ENCODE data around the gene CCDC127.

Gene CCDC127

DNA sequence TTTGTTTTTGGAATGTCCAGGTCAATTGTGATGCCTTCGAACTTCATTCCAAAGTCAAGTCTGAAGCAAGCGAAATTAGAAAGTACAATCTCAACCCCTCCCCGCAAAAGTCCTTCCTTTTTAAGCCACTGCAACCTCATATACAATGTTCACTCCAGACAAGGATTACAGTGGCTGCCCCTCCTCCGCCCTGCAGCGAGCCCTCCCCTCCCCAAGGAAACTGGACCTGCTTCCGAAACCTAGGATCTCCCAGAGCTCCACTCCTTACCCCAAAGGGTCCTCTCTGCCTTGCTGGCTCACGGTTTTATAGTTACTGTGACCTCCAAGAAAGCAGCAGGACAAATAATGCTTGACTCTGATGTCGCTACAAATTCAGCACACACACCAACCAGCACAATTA lies 16.3 kb downstream of the CCDC127 start:
- Histone ChIP-seq H3K27me3 (ENCODE audit: control insufficient read depth, low read length) (no peaks in the 10 kb centered on the region), H3F3A (ENCODE audit: control insufficient read depth, insufficient read depth) (peaks cover 15% of the 10 kb centered on the region), H3K9me3 (ENCODE audit: control insufficient read depth, insufficient read depth, low read length) (no peaks in the 10 kb centered on the region), H3K9me2 (replicated peaks; ENCODE audit: control insufficient read depth, low read length) (no peaks in the 10 kb centered on the region), H4K20me1 (ENCODE audit: control insufficient read depth, insufficient read depth, low read depth, low read length) (peaks cover 6% of the 10 kb centered on the region), H3K4me3 (ENCODE audit: low read length) (peak overlapping the region; percentile 48), H3K4me1 (ENCODE audit: control insufficient read depth, low read length) (peaks cover 51% of the 10 kb centered on the region), H3K27ac (ENCODE audit: low read depth, low read length) (peak overlapping the region; percentile 86), H3K36me3 (ENCODE audit: control insufficient read depth, low read length) (peaks cover 56% of the 10 kb centered on the region), H3K4me2 (ENCODE audit: low read length) (peak overlapping the region; percentile 60), H3K79me2 (ENCODE audit: control insufficient read depth, low read length) (peaks cover 64% of the 10 kb centered on the region)
- TF ChIP-seq EZH2phosphoT487 (IDR thresholded peaks at IDR 0.05; ENCODE audit: borderline replicate concordance, low read length) = no peak
- TF ChIP-seq, protein P1, sequence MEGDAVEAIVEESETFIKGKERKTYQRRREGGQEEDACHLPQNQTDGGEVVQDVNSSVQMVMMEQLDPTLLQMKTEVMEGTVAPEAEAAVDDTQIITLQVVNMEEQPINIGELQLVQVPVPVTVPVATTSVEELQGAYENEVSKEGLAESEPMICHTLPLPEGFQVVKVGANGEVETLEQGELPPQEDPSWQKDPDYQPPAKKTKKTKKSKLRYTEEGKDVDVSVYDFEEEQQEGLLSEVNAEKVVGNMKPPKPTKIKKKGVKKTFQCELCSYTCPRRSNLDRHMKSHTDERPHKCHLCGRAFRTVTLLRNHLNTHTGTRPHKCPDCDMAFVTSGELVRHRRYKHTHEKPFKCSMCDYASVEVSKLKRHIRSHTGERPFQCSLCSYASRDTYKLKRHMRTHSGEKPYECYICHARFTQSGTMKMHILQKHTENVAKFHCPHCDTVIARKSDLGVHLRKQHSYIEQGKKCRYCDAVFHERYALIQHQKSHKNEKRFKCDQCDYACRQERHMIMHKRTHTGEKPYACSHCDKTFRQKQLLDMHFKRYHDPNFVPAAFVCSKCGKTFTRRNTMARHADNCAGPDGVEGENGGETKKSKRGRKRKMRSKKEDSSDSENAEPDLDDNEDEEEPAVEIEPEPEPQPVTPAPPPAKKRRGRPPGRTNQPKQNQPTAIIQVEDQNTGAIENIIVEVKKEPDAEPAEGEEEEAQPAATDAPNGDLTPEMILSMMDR (IDR thresholded peaks at IDR 0.05; ENCODE audit: low read depth, low read length, poor library complexity, severe bottlenecking) = no peak

DNA sequence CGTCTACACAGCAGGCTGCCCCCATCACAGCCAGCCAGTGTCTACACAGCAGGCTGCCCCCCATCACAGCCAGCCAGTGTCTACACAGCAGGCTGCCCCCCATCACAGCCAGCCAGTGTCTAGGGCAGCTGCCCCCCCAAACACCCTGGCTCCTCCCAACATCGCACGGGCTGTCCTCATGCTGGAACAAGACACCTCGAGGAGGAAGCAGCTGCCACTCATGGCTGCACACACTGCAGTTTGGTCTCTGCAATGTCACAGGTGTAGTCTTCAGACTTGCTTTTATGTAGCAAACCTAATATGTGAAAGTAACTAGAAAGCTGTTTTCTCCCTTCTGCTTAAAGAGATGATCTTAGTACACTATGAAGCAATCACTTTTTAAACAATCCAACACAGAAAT lies 17.0 kb downstream of the CCDC127 start:
- no peak for TF ChIP-seq EZH2phosphoT487 (IDR thresholded peaks at IDR 0.05; ENCODE audit: borderline replicate concordance, low read length)
- TF ChIP-seq, protein P1 (IDR thresholded peaks at IDR 0.05; ENCODE audit: low read depth, low read length, poor library complexity, severe bottlenecking) = no peak
- H3K4me3 ChIP-seq (ENCODE audit: low read length) = peak overlapping the region; percentile 48
- no peaks in the 10 kb centered on the region for H3K9me2 ChIP-seq (replicated peaks; ENCODE audit: control insufficient read depth, low read length)
- H3K79me2 ChIP-seq (ENCODE audit: control insufficient read depth, low read length) = peaks cover 57% of the 10 kb centered on the region
- peak overlapping the region; percentile 60 for H3K4me2 ChIP-seq (ENCODE audit: low read length)
- H3F3A ChIP-seq (ENCODE audit: control insufficient read depth, insufficient read depth) = peaks cover 16% of the 10 kb centered on the region
- H3K9me3 ChIP-seq (ENCODE audit: control insufficient read depth, insufficient read depth, low read length) = no peaks in the 10 kb centered on the region
- H3K27me3 ChIP-seq (ENCODE audit: control insufficient read depth, low read length) = no peaks in the 10 kb centered on the region
- H4K20me1 ChIP-seq (ENCODE audit: control insufficient read depth, insufficient read depth, low read depth, low read length) = peaks cover 6% of the 10 kb centered on the region
- H3K27ac ChIP-seq (ENCODE audit: low read depth, low read length) = peak overlapping the region; percentile 86
- H3K4me1 ChIP-seq (ENCODE audit: control insufficient read depth, low read length) = peaks cover 57% of the 10 kb centered on the region
- peaks cover 50% of the 10 kb centered on the region for H3K36me3 ChIP-seq (ENCODE audit: control insufficient read depth, low read length)

DNA sequence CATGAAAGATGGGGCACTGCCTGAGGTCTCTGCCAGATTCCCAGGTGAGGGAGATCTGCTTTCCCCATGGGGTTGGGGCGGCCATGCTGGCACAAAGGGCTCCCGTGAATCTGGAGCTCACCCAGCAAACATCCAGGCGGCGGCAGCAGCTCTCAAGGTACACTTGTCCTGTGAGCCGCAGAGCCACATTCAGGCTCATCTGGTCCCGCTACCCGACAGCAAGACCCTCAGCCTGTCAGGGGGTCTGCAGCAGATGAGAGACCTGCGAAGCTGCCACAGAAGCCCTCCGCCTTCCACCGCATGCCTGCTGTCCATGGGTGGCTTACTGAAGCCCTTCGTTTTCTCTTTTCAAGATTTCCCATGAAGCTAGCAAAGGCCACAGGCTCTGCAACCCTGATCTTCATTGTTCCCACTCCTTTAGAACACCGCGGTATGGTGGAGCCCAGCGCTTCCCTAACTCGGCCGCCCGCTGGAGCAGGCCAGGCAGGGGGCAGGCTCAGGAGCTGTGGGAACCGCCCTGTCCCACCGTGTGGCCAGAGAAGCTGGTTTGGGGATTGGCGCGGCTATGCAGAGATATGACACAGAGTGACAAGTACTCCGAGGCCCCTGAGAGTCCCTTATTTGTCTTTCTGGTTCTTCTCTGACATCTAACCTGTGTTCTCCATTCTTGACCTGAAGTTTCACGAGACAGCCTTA lies 17.9 kb downstream of the CCDC127 start:
- H3K4me3 ChIP-seq (ENCODE audit: low read length) = peak overlapping the region; percentile 48
- peaks cover 41% of the 10 kb centered on the region for H3K36me3 ChIP-seq (ENCODE audit: control insufficient read depth, low read length)
- H4K20me1 ChIP-seq (ENCODE audit: control insufficient read depth, insufficient read depth, low read depth, low read length) = peaks cover 6% of the 10 kb centered on the region
- peaks cover 66% of the 10 kb centered on the region for H3K4me1 ChIP-seq (ENCODE audit: control insufficient read depth, low read length)
- H3K4me2 ChIP-seq (ENCODE audit: low read length) = peak overlapping the region; percentile 60
- H3K27ac ChIP-seq (ENCODE audit: low read depth, low read length) = peak overlapping the region; percentile 86
- H3K9me3 ChIP-seq (ENCODE audit: control insufficient read depth, insufficient read depth, low read length) = no peaks in the 10 kb centered on the region
- H3F3A ChIP-seq (ENCODE audit: control insufficient read depth, insufficient read depth) = peaks cover 17% of the 10 kb centered on the region
- no peaks in the 10 kb centered on the region for H3K9me2 ChIP-seq (replicated peaks; ENCODE audit: control insufficient read depth, low read length)
- H3K27me3 ChIP-seq (ENCODE audit: control insufficient read depth, low read length) = no peaks in the 10 kb centered on the region
- TF ChIP-seq, protein P1 (IDR thresholded peaks at IDR 0.05; ENCODE audit: low read depth, low read length, poor library complexity, severe bottlenecking) = no peak
- H3K79me2 ChIP-seq (ENCODE audit: control insufficient read depth, low read length) = peaks cover 48% of the 10 kb centered on the region

Data from DOHH2 (cell line).